PC-9 (cell line): ENCODE results near the gene ANKRD63.

Experiments used
- EZH2 ChIP-seq: fragments of 200-600 bp; sonication (generic); IDR thresholded peaks from 2 replicates; pipeline ENCODE4 v1.8.0; 2017; ENCODE audit warnings: antibody characterized with exemption, low read depth
- TF ChIP-seq, protein P1 (sequence below): fragments of 200-600 bp; sonication (generic); conservative IDR thresholded peaks from 2 replicates; pipeline ENCODE4 v1.6.1; 2017; ENCODE audit warnings: mixed run types, antibody characterized with exemption, mild to moderate bottlenecking, moderate library complexity

DNA sequence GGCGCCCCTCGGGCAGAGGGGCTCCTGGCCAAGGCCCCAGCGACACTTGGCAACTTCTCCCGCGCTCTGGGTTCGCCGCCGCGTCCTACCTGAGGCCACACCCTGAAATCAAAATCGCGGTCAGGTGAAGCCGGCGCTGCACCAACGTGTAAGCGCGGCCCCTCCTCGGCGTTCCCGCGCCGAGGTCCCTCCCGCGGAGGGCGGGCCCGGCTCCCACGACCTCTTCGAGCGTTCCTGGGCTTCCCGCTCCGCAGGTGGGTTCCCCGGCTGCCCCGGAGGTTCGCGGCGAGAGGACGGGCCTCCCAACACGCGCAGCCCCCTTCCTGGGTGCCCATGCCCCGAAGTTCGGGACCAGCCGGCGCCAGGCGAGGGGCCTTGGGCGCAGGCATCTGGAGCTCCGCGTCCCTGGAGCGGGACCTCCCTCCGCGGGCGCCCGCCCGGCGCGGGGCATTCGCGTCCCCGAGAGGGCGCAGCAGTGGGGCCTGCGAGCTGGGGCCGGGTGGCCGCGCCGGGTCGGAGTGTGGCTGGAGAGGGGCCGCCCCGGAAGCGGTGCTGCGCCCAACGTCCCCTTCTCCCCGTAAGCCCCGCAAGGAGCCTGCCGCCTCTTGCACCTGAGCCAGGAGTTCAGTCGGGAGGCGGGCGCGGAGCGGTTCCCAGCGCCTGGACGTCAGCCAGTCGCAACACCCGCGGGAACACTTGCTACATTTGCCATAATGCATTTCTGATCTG, 30.3 kb downstream of the ANKRD63 start:
- TF ChIP-seq, protein P1, sequence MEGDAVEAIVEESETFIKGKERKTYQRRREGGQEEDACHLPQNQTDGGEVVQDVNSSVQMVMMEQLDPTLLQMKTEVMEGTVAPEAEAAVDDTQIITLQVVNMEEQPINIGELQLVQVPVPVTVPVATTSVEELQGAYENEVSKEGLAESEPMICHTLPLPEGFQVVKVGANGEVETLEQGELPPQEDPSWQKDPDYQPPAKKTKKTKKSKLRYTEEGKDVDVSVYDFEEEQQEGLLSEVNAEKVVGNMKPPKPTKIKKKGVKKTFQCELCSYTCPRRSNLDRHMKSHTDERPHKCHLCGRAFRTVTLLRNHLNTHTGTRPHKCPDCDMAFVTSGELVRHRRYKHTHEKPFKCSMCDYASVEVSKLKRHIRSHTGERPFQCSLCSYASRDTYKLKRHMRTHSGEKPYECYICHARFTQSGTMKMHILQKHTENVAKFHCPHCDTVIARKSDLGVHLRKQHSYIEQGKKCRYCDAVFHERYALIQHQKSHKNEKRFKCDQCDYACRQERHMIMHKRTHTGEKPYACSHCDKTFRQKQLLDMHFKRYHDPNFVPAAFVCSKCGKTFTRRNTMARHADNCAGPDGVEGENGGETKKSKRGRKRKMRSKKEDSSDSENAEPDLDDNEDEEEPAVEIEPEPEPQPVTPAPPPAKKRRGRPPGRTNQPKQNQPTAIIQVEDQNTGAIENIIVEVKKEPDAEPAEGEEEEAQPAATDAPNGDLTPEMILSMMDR = no peak
- no peak for TF ChIP-seq EZH2
